ENCODE measurements around the gene TANGO6. TPM values are rescaled to one million over a fixed set of nuclear protein-coding genes. Genes with fewer than 3 reads are reported as not detected.

TANGO6 gene
- total RNA-seq, 1 donor from 2014 or later, result 3.7 TPM

DNA sequence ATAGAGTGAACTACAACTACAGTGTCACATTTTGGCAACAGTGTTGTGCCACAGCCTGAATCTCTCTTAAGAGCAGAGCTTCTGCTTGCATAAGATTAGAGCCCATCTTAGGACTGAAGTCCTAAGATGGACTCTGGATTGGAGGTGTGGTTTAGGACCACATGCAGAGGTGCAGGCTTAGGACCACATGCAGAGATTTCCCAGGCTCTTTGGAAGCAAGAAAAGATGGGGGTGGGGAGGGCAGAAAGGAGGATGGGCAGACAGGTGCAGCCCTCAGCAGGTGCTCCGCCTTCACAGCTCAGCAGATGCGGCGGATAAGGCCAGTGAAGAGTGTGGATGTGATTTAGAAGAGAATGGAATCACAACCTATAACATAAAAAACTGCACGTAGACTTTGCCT lies 128.7 kb downstream of the TANGO6 start:
- Histone ChIP-seq H3K27ac (no peak overlapping the region), H3K9me3 (no peaks in the 10 kb centered on the region), H3K4me1 (no peaks in the 10 kb centered on the region), H3K36me3 (peaks cover 16 to 38% of the 10 kb centered on the region in 2 donors), H3K27me3 (no peaks in the 10 kb centered on the region), H3K4me3 (no peak overlapping the region)
- TF ChIP-seq, protein P1, sequence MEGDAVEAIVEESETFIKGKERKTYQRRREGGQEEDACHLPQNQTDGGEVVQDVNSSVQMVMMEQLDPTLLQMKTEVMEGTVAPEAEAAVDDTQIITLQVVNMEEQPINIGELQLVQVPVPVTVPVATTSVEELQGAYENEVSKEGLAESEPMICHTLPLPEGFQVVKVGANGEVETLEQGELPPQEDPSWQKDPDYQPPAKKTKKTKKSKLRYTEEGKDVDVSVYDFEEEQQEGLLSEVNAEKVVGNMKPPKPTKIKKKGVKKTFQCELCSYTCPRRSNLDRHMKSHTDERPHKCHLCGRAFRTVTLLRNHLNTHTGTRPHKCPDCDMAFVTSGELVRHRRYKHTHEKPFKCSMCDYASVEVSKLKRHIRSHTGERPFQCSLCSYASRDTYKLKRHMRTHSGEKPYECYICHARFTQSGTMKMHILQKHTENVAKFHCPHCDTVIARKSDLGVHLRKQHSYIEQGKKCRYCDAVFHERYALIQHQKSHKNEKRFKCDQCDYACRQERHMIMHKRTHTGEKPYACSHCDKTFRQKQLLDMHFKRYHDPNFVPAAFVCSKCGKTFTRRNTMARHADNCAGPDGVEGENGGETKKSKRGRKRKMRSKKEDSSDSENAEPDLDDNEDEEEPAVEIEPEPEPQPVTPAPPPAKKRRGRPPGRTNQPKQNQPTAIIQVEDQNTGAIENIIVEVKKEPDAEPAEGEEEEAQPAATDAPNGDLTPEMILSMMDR (IDR thresholded peaks at IDR 0.05), result no peak
- intact Hi-C loops (cut with DNase I), result no loop called here
- DNase-seq (ENCODE audit: low spot score in 2 of 2), result no peak

GRCh38 chr16:68972720-68973119 lies 129.4 kb downstream of the TANGO6 start:
- Histone ChIP-seq H3K4me3 (no peak overlapping the region), H3K36me3 (peaks cover 20 to 38% of the 10 kb centered on the region in 2 donors)

GRCh38 chr16:68973611-68974120 lies 130.3 kb downstream of the TANGO6 start:
- TF ChIP-seq, protein P1 (IDR thresholded peaks at IDR 0.05), result no peak
- Histone ChIP-seq H3K9me3 (no peaks in the 10 kb centered on the region), H3K4me3 (no peak overlapping the region), H3K4me1 (no peaks in the 10 kb centered on the region), H3K27me3 (no peaks in the 10 kb centered on the region), H3K27ac (no peak overlapping the region), H3K36me3 (peaks cover 19 to 38% of the 10 kb centered on the region in 2 donors)
- intact Hi-C loops (cut with DNase I), result no loop called here
- DNase-seq (ENCODE audit: low spot score in 2 of 2), result no peak

More at GRCh38 chr16:68972720-68973119, 129.4 kb downstream of the TANGO6 start:
- H3K27ac ChIP-seq, result no peak overlapping the region
- H3K9me3 ChIP-seq, result no peaks in the 10 kb centered on the region
- H3K27me3 ChIP-seq, result no peaks in the 10 kb centered on the region
- intact Hi-C loops (cut with DNase I), result no loop called here
- no peaks in the 10 kb centered on the region for H3K4me1 ChIP-seq
- no peak for DNase-seq (ENCODE audit: low spot score in 2 of 2)
- TF ChIP-seq, protein P1 (IDR thresholded peaks at IDR 0.05), result no peak

DNA sequence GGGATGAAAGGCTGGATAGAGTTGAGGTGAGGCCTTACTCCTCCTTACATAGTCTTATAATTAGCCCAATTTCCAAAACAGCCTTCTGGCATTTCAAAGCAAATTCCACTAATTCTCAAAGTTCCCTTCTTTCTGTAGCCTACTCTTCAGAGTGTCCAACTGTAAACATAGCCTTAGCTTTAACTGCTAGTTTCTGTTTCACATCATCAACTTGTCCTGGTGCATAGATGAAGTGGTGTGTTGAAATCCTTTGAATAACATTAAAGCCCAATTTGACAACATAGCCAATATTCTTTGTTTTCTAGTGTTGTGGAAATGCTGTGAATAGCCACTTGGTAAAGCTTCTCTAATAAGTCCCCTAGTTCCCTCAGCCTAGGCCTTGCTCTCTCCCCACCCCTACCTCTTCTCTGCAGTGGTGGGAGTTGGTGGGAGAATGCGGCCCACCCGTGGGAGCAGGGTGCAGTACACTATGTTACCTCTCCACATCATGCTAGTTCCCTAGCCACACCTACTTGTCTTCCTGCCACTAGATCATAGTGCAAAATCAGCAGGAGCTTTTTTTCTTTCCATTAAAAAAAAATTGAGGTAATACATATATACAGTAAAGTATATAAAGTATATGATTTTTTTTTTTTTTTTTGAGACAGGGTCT lies 135.1 kb downstream of the TANGO6 start:
- Histone ChIP-seq H3K27ac (no peak overlapping the region), H3K4me3 (no peak overlapping the region), H3K36me3 (peaks cover 19 to 46% of the 10 kb centered on the region in 2 donors), H3K4me1 (no peaks in the 10 kb centered on the region), H3K27me3 (no peaks in the 10 kb centered on the region), H3K9me3 (no peaks in the 10 kb centered on the region)
- intact Hi-C loops (cut with DNase I), result no loop called here
- TF ChIP-seq, protein P1 (IDR thresholded peaks at IDR 0.05), result no peak
- DNase-seq (ENCODE audit: low spot score in 2 of 2), result no peak

DNA sequence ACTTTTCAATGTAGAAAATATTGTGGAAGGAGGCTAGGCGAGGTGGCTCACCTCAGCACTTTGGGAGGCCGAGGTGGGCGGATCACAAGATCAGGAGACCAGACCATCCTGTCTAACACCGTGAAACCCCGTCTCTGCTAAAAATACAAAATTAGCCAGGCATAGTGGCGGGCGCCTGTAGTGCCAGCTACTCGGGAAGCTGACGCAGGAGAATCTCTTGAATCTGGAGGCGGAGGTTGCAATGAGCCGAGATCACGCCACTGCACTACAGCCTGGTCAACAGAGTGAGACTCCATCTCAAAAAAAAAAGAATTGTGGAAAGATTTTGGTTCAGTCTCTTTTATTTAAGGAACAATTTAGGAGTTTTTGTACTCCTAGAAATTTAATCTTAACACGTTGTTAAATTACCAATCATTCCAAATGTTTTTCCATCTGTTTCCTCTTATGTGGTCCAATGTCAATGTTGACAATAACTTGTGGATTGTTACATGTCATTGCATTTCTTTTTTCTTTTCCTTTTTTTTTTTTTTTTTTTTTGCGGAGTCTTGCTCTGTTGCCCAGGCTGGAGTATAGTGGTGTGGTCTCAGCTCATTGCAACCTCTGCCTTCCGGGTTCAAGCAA lies 137.5 kb downstream of the TANGO6 start:
- intact Hi-C loops (cut with DNase I), result no loop called here
- no peaks in the 10 kb centered on the region for H3K9me3 ChIP-seq
- no peak for DNase-seq (ENCODE audit: low spot score in 2 of 2)
- H3K4me1 ChIP-seq, result no peaks in the 10 kb centered on the region
- H3K36me3 ChIP-seq, result peaks cover 8 to 26% of the 10 kb centered on the region in 2 donors
- H3K27me3 ChIP-seq, result no peaks in the 10 kb centered on the region
- no peak overlapping the region for H3K4me3 ChIP-seq
- TF ChIP-seq, protein P1 (IDR thresholded peaks at IDR 0.05), result no peak
- no peak overlapping the region for H3K27ac ChIP-seq

All from ascending aorta (tissue), 2 donors.